NCI-H524 treated with DMSO at 0.1 percent for 48 hours (cell line): Measurements from ENCODE around the gene FAM32A.

Experiments
- DNase-seq: peaks from one replicate; lab custom pipeline; 2025; lab: John Stamatoyannopoulos, UW

Gene FAM32A

DNA sequence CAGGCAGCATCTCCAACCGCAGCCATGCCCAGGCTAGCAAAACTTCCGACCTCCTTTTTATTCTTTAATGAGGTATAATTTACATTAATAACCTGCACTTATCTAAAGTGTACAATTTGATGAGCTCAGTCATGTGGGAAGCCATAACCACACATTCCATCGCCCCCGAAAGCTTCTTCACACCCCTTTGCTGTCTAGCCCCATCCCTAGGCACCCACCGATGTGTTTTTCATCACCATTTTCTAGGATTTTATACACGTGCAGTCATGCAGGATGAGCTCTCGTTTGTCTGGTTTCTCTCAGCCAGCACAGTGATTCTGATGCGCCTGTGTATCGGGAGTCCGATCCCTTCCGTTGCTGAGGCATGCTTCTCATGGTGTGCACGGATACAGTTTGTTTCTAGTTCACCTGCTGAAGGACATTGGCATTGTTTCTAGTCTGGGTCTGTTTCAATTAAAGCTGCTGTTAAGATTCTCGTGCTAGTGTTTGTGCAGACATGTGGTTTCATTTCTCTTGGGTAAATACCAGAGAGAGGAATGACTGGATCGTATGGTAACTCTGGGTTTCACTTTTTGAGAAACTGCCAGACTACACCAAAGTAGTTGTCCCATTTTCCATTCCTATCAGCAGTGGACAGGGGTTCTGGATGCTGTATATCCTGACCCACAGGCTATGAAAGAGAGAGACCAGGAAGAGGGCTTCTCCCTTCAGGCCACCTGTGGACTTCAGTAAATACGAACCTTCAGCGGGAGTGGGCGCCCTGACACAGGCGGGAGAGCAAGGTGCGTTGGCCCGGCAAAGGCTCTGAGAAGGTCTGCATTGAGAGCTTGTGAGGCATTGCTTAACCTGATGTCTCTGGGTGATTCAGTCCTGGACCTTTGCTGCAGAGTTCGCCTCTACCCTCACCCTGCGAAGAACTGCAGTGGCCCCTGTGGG, 17.4 kb downstream of the FAM32A start:
- no peak for DNase-seq

GRCh38 chr19:16203256-16204004, 18.2 kb downstream of the FAM32A start:
- no peak for DNase-seq

GRCh38 chr19:16204005-16204294, 18.7 kb downstream of the FAM32A start:
- no peak for DNase-seq

- no peak for DNase-seq
Observed at GRCh38 chr19:16205205-16206045, 20.2 kb downstream of the FAM32A start.

GRCh38 chr19:16206046-16206605, 20.9 kb downstream of the FAM32A start:
- no peak for DNase-seq

DNA sequence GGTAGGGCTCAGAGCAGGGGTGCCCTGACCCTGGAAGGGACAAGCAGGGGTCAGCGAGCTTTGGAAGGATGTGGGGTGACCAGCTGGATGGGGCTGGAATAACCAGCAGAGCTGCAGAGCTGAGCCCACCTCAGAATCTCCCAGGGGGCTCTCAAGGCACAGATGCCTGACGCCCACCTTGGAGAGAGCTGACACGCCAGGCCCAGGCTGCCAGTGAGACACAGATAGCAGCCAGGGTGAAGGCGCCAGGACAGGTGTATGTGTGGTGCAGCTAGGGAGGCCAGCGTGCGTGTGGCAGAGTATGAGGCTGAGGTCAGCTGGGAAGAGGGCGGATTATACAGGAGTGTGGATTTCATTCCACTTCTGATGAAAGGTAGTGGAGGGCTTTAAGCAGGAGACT, 21.4 kb downstream of the FAM32A start:
- no peak for DNase-seq

DNA sequence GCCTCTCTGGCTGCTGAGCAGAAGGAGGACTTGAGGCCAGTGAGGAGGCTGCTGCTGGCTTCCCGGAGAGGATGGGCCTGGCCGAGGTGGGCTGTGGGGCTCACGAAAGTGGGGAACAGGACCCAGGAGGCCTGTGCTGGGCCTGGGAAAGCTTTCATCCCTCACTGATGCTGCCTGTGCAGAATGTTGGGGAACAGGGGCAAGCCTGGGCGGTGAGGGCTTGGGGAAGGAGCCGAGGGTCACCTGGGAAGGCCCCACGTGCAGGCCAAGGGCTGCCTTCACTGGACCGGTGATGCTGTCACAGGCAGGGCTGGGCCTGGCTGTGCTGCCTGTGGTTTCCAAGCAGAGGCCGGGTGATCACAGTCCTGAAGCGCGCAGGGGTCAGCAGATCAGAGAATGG, 21.9 kb downstream of the FAM32A start:
- no peak for DNase-seq

DNA sequence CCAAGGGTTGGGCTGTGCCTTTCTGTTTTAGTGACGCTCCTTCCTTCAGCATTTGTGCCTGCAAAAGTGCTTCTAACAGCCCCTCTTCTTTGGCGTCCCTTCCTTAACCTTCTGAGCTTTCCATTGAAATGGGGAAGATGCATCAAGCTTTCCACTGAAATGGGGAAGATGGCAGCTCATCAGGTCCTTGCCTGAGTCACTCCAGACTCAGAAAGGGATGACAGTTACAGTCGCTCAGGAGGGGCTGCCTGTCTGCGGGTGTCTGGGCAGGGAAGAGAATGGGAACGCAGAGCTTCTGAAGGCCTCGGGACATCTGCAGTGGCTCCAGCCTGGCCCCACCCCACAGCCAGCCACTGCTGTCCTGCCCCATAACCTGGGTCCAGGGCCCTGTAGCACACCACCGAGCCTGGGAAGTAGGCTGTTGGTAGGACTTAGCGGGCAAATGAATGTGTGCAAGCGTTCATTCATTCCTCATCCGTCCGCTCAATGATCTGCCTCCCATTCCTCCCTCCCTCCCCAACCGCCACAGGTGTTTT, 22.3 kb downstream of the FAM32A start:
- no peak for DNase-seq

- DNase-seq: no peak
Observed at GRCh38 chr19:16208064-16208759, 23.0 kb downstream of the FAM32A start.

DNA sequence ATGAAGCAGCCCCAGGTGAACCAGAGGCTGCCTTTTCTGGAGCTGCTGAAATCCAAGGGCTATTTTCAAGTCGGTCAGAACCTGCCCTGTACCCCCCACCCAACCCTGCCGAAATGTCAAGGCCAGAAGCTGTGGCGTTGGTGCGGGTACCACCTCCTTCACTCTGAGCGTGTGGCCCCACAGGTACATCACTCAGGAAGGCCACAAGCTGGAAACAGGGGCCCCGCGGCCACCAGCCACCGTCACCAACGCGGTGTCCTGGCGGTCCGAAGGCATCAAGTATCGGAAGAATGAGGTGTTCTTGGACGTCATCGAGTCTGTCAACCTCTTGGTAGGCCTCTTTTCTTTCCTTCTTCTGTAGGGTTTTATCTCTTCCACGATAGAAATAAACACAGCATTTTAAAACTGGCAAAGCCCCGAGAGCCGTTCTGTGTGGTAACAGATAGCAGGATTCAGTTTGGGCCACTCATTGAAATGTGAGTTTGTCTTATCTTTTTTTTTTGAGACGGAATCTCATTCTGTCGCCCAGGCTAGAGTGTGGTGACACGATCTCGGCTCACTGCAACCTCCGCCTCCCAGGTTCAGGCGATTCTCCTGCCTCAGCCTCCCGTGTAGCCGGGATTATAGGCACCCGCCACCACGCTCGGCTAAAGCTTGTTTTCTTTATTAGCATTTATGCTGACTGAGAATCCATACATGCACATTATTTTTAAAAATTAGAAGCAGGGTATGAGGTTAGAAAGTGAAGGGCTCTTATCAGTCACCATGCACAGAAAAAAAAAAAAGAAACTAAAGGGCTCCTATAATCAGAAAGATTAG, 23.8 kb downstream of the FAM32A start:
- DNase-seq: no peak

DNA sequence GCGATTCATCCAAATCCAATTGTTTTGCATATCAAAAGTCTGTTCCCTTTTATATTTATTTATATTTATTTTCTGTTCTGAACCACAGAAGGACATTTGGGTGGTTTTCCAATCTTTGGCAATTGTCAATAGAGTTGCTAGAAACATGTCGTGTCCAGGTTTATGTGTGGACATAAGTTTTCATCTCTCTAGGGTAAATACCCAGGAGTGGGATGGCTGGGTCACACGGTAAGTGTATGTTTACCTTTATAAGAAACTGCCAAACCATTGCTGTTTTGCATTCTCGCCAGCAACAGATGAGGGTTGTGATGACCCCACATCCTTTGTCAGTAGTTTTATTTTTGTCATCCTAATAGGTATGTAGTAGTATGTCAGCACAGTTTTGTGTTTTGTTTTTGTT, 25.0 kb downstream of the FAM32A start:
- DNase-seq: no peak

DNA sequence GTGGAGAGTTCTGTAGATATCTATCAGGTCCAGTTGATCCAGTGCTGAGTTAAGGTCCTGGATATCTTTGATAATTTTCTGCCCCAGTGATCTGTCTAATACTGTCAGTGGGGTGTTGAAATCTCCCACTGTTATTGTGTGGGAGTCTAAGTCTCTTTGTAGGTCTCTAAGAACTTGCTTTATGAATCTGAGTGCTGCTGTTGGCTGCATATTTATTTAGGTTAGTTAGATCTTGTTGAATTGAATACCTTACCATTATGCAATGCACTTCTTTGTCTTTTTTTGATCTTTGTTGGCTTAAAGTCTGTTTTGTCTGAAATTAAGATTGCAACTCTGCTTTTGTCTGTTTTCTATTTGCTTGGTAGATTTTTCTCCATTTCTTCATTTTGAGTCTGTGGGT, 27.9 kb downstream of the FAM32A start:
- DNase-seq: no peak

DNA sequence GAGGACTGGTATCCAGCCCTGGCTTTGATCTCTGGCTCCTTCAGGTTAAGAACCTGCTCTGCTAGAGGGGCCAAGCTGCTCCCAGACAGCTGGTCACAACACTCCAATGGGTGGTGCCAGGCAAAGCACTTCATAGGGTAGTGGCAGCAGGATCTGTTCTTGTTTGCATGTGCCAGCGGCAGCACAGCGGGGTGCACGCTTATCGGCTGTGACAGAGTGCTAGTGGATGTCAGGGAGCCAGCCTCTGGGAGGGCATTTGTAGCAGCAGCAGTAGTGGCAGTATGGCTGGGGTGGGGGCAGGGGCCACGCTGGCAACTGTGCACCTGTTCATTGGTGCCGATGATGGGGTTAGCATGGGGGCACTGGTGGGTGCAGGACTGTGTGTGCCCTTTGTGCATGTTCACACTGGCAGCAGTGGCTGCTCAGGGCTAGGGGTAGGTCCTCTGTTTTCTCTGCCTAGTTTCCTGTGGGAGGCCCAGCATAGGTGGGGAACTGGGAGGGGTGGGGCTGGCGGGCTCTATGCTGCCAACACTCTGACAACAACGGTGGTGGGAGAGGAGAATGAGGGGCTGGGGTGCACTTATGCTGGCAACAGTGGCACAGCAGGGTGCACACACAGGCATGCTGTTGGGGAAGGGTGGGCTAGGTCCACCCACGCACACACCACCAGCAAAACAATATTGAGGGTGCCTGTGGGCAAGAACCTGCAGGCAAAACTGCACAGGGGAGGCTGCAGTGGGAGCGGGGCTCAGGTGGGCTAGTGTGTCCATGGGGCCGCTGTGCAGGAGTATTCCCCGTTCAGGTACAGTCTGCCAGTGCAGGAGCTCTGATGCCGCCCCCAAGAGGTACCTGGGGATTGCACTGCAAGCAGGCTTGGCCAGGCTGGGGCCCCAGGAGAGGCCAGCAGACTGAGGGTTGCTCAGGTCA, 31.8 kb downstream of the FAM32A start:
- DNase-seq: peak; percentile 90

- no peak for DNase-seq
Observed at GRCh38 chr19:16217716-16218451, 32.7 kb downstream of the FAM32A start.

DNA sequence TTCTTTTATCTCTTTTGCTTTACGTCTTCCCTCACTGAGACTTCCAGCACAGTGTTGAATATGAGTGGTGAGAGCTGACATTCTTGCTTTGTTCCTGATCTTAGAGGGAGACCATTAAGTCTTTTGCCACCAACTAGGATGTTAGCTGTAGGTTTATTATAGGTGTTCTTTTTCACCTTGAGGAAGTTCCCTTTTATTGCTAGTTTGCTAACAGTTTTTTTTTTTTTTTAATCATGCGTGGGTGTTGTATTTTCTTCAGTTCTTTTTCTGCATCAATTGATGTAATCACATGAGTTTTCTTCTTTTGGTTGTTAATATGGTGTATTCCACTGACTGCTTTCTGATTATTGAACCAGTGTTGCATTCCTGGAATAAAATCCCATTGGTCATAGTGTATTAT, 33.6 kb downstream of the FAM32A start:
- no peak for DNase-seq

- DNase-seq: no peak
Observed at GRCh38 chr19:16222806-16223205, 37.6 kb downstream of the FAM32A start.

DNA sequence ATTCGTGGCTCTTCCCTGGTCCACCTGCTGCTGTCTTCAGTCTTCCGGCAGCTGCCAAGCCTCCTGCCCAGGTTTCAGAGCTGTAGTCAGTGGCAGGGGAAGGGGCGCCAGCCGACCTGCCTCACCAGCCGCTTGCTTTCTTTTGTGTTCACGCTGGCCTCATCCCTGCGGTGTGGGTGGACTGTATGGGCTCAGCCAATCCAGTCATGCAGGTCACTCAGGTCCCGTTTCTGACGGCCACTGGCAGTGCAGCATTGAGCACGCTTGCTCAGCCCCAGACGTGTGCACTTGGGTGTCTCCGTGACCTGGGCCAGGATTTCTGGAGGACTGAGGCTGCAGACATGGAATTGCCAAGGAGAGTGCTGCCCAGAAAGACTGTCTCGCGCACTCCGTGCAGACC, 38.5 kb downstream of the FAM32A start:
- DNase-seq: no peak

- DNase-seq: no peak
Observed at GRCh38 chr19:16224293-16225045, 39.3 kb downstream of the FAM32A start.
